Chondrocyte (in vitro differentiated cells): ENCODE data around the gene SHISA9. TPM values are rescaled to one million over a fixed set of nuclear protein-coding genes. Genes with fewer than 3 reads are reported as not detected.

Experiments used
- DNase-seq: peaks from one replicate; pipeline ENCODE4 v3.0.0; 2021; ENCODE audit warnings: mixed read lengths, low spot score
- H3K27ac Mint-ChIP-seq: one replicate; pipeline ENCODE4 v1.8.0; 2021; ENCODE audit warnings: mild to moderate bottlenecking, moderate library complexity, mixed read lengths; ENCODE audit not compliant: unreplicated experiment
- H3K27me3 Mint-ChIP-seq: 2 replicates; pipeline ENCODE4 v1.8.0; 2021; ENCODE audit warnings: low read depth, mixed read lengths
- H3K36me3 Mint-ChIP-seq: 2 replicates; pipeline ENCODE4 v1.8.0; 2021; ENCODE audit warnings: low read depth, mixed read lengths
- H3K4me1 Mint-ChIP-seq: 2 replicates; pipeline ENCODE4 v1.8.0; 2021; ENCODE audit warnings: low read depth, mild to moderate bottlenecking, mixed read lengths
- H3K4me3 Mint-ChIP-seq: one replicate; pipeline ENCODE4 v1.8.0; 2021; ENCODE audit warnings: mild to moderate bottlenecking, moderate library complexity, mixed read lengths; ENCODE audit not compliant: unreplicated experiment
- H3K9me3 Mint-ChIP-seq: 2 replicates; pipeline ENCODE4 v1.8.0; 2021; ENCODE audit warnings: low read depth, mixed read lengths
- CTCF ChIP-seq: fragments of 200-600 bp; sonication (generic); IDR thresholded peaks from 2 replicates; pipeline ENCODE4 v1.5.0; 2021; ENCODE audit warnings: antibody characterized with exemption, mild to moderate bottlenecking, moderate library complexity
- total RNA-seq: library from RNA; stranded (reverse); gene quantifications from 3 replicates; pipeline ENCODE4 v1.2.1, GENCODE V29; 2021

SHISA9 gene
- total RNA-seq, 1 donor from 2014 or later = 1.6 TPM

DNA sequence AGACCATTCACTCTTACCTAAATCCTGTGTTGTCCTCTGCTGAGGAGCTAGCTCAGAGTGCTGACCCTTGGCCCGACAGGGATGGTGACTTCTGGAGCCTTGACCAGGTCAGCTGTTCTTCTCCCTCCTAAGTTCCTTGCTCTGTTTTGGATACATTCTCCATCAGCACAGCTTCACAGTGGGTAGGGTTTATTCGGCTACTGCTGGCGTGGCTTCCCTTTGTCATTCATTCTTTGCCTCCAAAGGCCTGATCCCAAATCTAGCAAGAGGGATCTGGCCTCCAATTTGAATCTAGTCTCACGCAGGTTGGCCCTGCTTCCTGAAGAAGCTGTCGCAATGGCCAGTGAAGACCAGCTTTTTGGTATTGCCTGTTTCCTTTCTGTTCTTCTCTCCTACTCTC, 116.6 kb downstream of the SHISA9 start:
- H3K4me1 Mint-ChIP-seq = no peaks in the 10 kb centered on the region
- TF ChIP-seq CTCF = no peak
- H3K36me3 Mint-ChIP-seq = no peaks in the 10 kb centered on the region
- no peaks in the 10 kb centered on the region for H3K27me3 Mint-ChIP-seq
- H3K9me3 Mint-ChIP-seq = peaks cover 14% of the 10 kb centered on the region
- no peak overlapping the region for H3K4me3 Mint-ChIP-seq
- H3K27ac Mint-ChIP-seq = no peak overlapping the region
- no peak for DNase-seq

DNA sequence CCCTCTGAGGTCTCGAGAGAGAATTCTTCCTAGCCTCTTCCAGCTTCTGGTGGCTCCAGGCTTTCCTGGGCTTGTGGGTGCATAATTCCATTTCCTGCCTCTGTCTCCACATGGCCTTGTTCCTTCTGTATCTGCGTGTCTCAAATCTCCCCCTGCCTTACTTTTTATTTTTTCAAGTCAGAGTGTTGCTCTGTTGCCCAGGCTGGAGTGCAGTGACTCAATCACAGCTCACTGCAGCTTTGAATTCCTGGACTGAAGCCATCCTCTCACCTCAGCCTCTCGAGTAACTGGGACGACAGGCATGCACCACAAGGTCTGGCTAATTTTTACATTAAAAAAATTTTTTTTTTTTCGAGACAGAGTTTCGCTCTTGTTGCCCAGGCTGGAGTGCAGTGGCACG, 120.6 kb downstream of the SHISA9 start:
- Mint-ChIP-seq H3K9me3 (peaks cover 18% of the 10 kb centered on the region), H3K36me3 (no peaks in the 10 kb centered on the region), H3K4me3 (no peak overlapping the region), H3K27me3 (no peaks in the 10 kb centered on the region), H3K4me1 (no peaks in the 10 kb centered on the region), H3K27ac (no peak overlapping the region)
- TF ChIP-seq CTCF = no peak
- DNase-seq = no peak

DNA sequence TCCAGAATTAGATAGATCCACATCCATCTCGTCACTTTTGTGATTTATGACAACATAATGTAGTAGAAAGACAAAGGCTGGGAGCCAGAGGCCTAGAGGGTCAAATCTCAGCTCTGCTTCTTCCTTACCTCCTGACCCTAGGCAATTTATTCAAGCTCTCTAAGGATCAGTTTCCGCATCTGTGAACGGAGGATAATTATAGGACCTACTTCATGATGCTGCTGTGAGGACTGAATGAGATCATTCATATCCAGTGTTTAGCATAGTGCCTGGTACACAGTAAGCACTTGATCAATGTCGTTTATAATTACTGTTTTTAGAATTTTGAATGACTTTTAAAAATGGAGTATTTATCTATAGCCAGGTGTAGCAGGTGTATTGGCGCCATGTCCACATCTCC, 128.4 kb downstream of the SHISA9 start:
- no peaks in the 10 kb centered on the region for H3K27me3 Mint-ChIP-seq
- no peaks in the 10 kb centered on the region for H3K36me3 Mint-ChIP-seq
- H3K4me3 Mint-ChIP-seq = no peak overlapping the region
- TF ChIP-seq CTCF = no peak
- no peak overlapping the region for H3K27ac Mint-ChIP-seq
- DNase-seq = no peak
- H3K4me1 Mint-ChIP-seq = no peaks in the 10 kb centered on the region
- H3K9me3 Mint-ChIP-seq = peaks cover 28% of the 10 kb centered on the region

DNA sequence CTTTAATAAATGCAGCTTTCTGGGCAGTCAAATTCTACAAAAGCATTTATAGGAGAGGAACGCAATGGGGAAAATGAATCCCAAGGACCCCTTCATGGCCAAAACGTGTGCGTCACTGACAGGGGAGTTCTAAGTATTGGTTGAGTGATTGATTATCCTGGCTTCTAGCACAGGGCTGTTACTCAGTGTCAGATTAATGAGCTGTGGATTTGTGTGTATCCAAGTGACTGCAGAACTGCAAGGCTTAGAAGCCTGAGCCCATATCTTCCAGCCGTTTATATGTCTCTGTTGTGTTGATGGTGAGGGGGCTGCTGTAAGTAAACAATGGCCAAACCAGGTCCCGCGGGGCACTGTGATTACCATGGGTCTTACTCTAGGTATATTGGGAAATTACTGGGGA, 129.4 kb downstream of the SHISA9 start:
- no peaks in the 10 kb centered on the region for H3K36me3 Mint-ChIP-seq
- no peak overlapping the region for H3K27ac Mint-ChIP-seq
- no peak overlapping the region for H3K4me3 Mint-ChIP-seq
- H3K9me3 Mint-ChIP-seq = peaks cover 28% of the 10 kb centered on the region
- no peaks in the 10 kb centered on the region for H3K27me3 Mint-ChIP-seq
- no peak for DNase-seq
- TF ChIP-seq CTCF = no peak
- no peaks in the 10 kb centered on the region for H3K4me1 Mint-ChIP-seq

GRCh38 chr16:13032911-13033310, 131.5 kb downstream of the SHISA9 start:
- no peak for TF ChIP-seq CTCF
- H3K27ac Mint-ChIP-seq = no peak overlapping the region
- no peaks in the 10 kb centered on the region for H3K4me1 Mint-ChIP-seq
- no peaks in the 10 kb centered on the region for H3K27me3 Mint-ChIP-seq
- DNase-seq = no peak
- no peak overlapping the region for H3K4me3 Mint-ChIP-seq
- H3K9me3 Mint-ChIP-seq = peaks cover 18% of the 10 kb centered on the region
- H3K36me3 Mint-ChIP-seq = no peaks in the 10 kb centered on the region
